Choroid plexus epithelial cell (primary cell): ENCODE results near the gene NFKB1.
A peak's percentile ranks its signal among the peaks of the same experiment; 100 is the strongest.
"Not testable (repeated sequence)": the region's sequence is repeated elsewhere in the genome, so short reads cannot be mapped to it uniquely, and the experiment has no call there.

Experiments used
- DNase-seq: peaks from one replicate; pipeline ENCODE4 v3.0.0-alpha.2; 2010; ENCODE audit warnings: low read depth
- H3K4me3 ChIP-seq: 2 replicates; pipeline ENCODE4 v1.5.1; 2011; ENCODE audit warnings: low read depth, mild to moderate bottlenecking, control low read depth, low read length, moderate library complexity
- CTCF ChIP-seq: conservative IDR thresholded peaks from 2 replicates; pipeline ENCODE4 v1.5.1; 2011; ENCODE audit warnings: low read depth, mild to moderate bottlenecking, control low read depth, inconsistent platforms, low read length, moderate library complexity

NFKB1 gene

DNA sequence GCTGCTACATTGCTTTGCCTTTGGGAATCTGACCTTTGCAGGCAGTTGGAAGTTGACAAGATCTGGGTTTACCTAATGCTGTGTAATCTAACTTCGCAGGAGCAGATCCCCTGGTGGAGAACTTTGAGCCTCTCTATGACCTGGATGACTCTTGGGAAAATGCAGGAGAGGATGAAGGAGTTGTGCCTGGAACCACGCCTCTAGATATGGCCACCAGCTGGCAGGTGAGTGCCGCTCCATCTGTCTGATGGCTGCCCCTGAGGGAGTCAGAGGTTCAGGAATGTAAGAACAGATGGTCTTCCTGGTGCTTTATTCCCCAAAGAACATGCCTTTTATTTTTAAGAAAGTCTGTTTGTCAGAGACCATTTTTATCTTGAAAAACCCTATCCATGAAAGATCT is 109.3 kb downstream of the NFKB1 start:
- no peak overlapping the region for H3K4me3 ChIP-seq
- DNase-seq, result no peak
- no peak for TF ChIP-seq CTCF

- no peak for TF ChIP-seq CTCF
- no peak for DNase-seq
- H3K4me3 ChIP-seq, result no peak overlapping the region
Observed at GRCh38 chr4:102612210-102612609, 111.1 kb downstream of the NFKB1 start.

DNA sequence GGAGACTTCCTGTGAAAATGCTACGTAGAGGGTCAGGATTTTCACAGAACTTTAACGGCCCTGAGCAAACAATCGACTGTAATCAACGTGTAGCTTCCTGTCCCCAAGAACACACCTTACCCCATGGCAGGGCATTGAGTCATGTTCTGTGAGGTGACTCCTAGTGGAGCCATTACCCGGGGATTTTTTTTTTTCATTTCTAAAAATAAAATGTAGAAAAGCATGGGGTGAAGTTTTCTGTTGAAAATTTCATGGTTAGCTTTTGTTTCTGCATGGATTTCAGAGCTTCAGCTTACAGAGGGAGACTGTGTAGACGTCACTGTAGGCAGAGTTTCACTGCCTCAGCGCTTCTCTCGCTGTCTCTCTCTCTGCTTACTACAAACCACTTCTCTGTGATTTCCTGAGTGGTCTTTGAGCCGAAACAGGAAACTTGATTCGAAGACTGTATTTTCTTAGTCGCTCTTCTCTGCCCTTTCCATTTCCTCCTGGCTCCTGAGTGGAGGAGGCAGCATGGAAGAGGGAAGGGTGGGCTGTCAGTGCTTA is 111.7 kb downstream of the NFKB1 start:
- no peak for DNase-seq
- H3K4me3 ChIP-seq, result no peak overlapping the region
- TF ChIP-seq CTCF, result no peak

DNA sequence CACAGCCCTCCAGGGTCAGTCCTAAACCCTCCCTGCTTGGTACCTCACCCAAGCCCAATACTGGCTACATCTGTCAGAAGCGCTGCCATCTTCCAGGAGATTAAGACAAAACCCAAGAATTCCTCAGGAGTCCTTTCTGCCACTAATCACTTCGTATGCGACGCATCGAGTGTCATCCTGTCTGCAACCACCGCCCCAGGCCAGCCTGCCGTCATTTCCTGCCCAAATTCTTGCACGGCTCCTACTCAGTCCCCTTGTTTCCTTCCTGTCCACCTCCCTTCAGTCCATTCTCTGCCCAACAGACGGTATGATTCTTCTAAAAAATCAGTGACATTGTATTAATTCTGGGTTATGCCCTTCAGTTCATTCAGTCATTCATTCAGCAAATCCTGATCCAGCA is 113.6 kb downstream of the NFKB1 start:
- no peak overlapping the region for H3K4me3 ChIP-seq
- DNase-seq, result no peak

DNA sequence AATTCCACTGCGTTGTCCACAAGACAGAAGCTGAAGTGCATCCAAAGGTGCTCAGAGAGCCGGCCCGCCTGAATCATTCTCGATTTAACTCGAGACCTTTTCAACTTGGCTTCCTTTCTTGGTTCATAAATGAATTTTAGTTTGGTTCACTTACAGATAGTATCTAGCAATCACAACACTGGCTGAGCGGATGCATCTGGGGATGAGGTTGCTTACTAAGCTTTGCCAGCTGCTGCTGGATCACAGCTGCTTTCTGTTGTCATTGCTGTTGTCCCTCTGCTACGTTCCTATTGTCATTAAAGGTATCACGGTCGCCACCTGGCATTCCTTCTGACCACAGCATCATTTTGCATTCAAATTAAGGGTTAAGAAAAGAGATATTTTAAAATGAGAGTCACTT is 115.5 kb downstream of the NFKB1 start:
- no peak for DNase-seq
- TF ChIP-seq CTCF, result no peak
- H3K4me3 ChIP-seq, result no peak overlapping the region

More for the DNA sequence above, 113.6 kb downstream of the NFKB1 start:
- no peak for TF ChIP-seq CTCF

GRCh38 chr4:102619021-102619420 is 117.9 kb downstream of the NFKB1 start:
- not testable (repeated sequence) for H3K4me3 ChIP-seq, DNase-seq

- DNase-seq, result peak; percentile 15
- H3K4me3 ChIP-seq, result not testable (repeated sequence)
Observed at GRCh38 chr4:102619776-102620631, 118.8 kb downstream of the NFKB1 start.
